Upper lobe of left lung (tissue), 6 donors: ENCODE results near the gene EGFLAM. TPM values are rescaled to one million over a fixed set of nuclear protein-coding genes. Genes with fewer than 3 reads are reported as not detected.
A peak's percentile ranks its signal among the peaks of the same experiment; 100 is the strongest.

Experiments used
- ATAC-seq, 2 donors: fragments of 200-7000 bp; cut with Tn5 transposase; one replicate each; pipeline ENCODE4 v1.9.1; 2022; ENCODE audit warnings: mild to moderate bottlenecking in 2 of 2, moderate library complexity in 2 of 2; ENCODE audit not compliant: low FRiP score in 2 of 2
- DNase-seq, 2 donors: peaks; one replicate each; pipeline ENCODE4 v3.0.0-alpha.2; 2019 to 2020
- H3K27ac ChIP-seq, 4 donors: fragments of 200-600 bp; sonication (generic); one replicate each; pipeline ENCODE4 v1.5.1; 2016 to 2019
- H3K27me3 ChIP-seq, 4 donors: fragments of 200-600 bp; sonication (generic); one replicate each; pipeline ENCODE4 v1.5.1; 2017 to 2019
- H3K36me3 ChIP-seq, 4 donors: fragments of 200-600 bp; sonication (generic); one replicate each; pipeline ENCODE4 v1.5.1; 2016 to 2019
- H3K4me1 ChIP-seq, 4 donors: fragments of 200-600 bp; sonication (generic); one replicate each; pipeline ENCODE4 v1.5.1; 2018 to 2019
- H3K4me3 ChIP-seq, 4 donors: fragments of 200-600 bp; sonication (generic); one replicate each; pipeline ENCODE4 v1.5.1; 2017 to 2019; ENCODE audit warnings: mild to moderate bottlenecking in 2 of 4, moderate library complexity in 1 of 4
- H3K9me3 ChIP-seq, 4 donors: fragments of 200-600 bp; sonication (generic); one replicate each; pipeline ENCODE4 v1.5.1; 2018 to 2019
- EP300 ChIP-seq, 4 donors: sonication (generic); formaldehyde crosslinking; IDR thresholded peaks; one replicate each; pipeline ENCODE4 v1.5.1; 2017; ENCODE audit warnings: antibody characterized with exemption in 4 of 4, control low read depth in 2 of 4
- POLR2A ChIP-seq, 4 donors: fragments of 450-650 bp; IDR thresholded peaks; one replicate each; pipeline ENCODE4 v1.5.1; 2016 to 2017; ENCODE audit warnings: antibody characterized with exemption in 4 of 4, mild to moderate bottlenecking in 2 of 4
- POLR2AphosphoS5 ChIP-seq, 2 donors: sonication (generic); formaldehyde crosslinking; IDR thresholded peaks; one replicate each; pipeline ENCODE4 v1.5.1; 2017; ENCODE audit warnings: antibody characterized with exemption in 2 of 2
- WGBS, 2 donors: methylation state at CpG; one replicate each; pipeline ENCODE4 v1.1.5; 2017 to 2018; 5-methylcytosine and 5-hydroxymethylcytosine counted together
- total RNA-seq, 6 donors: library from RNA; depleted of rRNA in 4 of 6; stranded (reverse); fragments of >200 nt in 4 of 6; gene quantifications; one replicate each; pipeline versions ENCODE4 v1.1.0 to v1.2.1, GENCODE V29; 2016 to 2021
- TF ChIP-seq, protein P1 (sequence below), 6 experiments: fragments of 450-650 bp in 4 of 6; fragments of 200-600 bp in 2 of 6; sonication (generic) in 2 of 6; IDR thresholded peaks; one replicate each; pipeline ENCODE4 v1.5.1; 2016 to 2019; ENCODE audit warnings: antibody characterized with exemption in 6 of 6
- donor health status: DM: no; HTN: no; CAD: no; lungs with moderate emphysema.
- donor health status: DM: no; HTN: yes; CAD: no; lungs with severe emphysema.

The EGFLAM gene
- total RNA-seq, 6 donors from 2014 or later: 0.22 to 5.2 (median 1.6) TPM; not detected in 2

DNA sequence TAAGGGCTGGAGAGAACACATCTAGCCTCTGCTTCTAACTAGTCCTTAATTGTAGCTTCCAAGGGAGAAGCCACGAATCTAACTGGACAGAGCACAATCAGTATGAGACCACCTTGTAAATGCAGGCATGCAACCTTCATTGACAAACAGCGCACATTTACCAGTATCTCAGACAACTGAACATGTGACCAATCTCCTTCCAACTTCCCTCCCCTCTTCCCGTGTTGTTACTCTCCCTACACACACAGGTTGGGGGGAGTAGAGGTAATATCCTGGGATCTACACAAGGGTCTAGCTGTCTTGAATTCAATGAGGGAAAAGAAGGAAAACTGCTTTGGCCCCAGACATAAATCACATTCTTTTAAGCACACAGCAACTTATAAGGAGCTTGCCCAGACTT, 220.5 kb downstream of the EGFLAM start:
- no peaks in the 10 kb centered on the region for H3K9me3 ChIP-seq
- DNase-seq (no peak), ATAC-seq (no peak)
- H3K27me3 ChIP-seq: no peaks in the 10 kb centered on the region
- no peak overlapping the region for H3K4me3 ChIP-seq
- peaks cover 8 to 25% (median 15%) of the 10 kb centered on the region in 4 donors for H3K36me3 ChIP-seq
- H3K27ac ChIP-seq: no peak overlapping the region
- H3K4me1 ChIP-seq: no peaks in the 10 kb centered on the region
- TF ChIP-seq POLR2AphosphoS5 (IDR thresholded peaks at IDR 0.05) (no peak), EP300 (IDR thresholded peaks at IDR 0.05) (no peak), POLR2A (IDR thresholded peaks at IDR 0.05) (no peak)
- TF ChIP-seq, protein P1, sequence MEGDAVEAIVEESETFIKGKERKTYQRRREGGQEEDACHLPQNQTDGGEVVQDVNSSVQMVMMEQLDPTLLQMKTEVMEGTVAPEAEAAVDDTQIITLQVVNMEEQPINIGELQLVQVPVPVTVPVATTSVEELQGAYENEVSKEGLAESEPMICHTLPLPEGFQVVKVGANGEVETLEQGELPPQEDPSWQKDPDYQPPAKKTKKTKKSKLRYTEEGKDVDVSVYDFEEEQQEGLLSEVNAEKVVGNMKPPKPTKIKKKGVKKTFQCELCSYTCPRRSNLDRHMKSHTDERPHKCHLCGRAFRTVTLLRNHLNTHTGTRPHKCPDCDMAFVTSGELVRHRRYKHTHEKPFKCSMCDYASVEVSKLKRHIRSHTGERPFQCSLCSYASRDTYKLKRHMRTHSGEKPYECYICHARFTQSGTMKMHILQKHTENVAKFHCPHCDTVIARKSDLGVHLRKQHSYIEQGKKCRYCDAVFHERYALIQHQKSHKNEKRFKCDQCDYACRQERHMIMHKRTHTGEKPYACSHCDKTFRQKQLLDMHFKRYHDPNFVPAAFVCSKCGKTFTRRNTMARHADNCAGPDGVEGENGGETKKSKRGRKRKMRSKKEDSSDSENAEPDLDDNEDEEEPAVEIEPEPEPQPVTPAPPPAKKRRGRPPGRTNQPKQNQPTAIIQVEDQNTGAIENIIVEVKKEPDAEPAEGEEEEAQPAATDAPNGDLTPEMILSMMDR (IDR thresholded peaks at IDR 0.05): no peak
- WGBS, 2 donors: 77 to 86% methylated on average over 3 of the region's 3 CpGs

DNA sequence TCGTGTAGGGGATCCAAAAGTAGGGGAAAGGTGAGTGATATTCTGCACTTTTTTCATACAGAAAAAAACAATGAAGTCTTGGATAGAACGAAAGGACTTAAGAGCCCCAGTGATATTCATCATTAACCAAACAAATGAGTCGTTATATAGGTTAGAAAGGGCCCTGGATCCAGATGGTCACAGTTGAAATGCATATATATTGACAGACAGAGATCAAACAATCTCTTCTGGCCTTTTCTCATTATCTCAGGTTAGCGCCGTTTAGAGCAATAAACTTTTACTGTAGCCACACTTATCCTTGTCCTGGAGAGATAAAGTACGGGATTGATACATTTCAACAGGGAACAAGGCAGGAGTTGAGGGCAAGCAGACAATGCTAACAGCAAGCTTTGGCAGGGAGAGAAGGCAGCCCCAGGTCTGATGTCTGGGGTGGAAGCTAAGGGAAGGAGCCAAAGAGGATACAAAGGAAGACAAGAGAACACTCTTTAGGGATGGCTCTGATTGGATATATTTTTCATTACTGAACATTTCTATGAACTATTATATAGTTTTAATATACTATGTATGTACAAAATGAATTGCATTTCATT, 221.1 kb downstream of the EGFLAM start:
- no peak for DNase-seq
- no peaks in the 10 kb centered on the region for H3K27me3 ChIP-seq
- no peak overlapping the region for H3K27ac ChIP-seq
- H3K36me3 ChIP-seq: peaks cover 11 to 30% (median 17%) of the 10 kb centered on the region in 4 donors
- H3K4me1 ChIP-seq: no peaks in the 10 kb centered on the region
- no peaks in the 10 kb centered on the region for H3K9me3 ChIP-seq
- no peak for ATAC-seq
- WGBS, 2 donors: 66 to 68% methylated on average over 6 of the region's 6 CpGs
- no peak overlapping the region for H3K4me3 ChIP-seq
- TF ChIP-seq, protein P1 (IDR thresholded peaks at IDR 0.05): no peak
- no peak for TF ChIP-seq EP300 (IDR thresholded peaks at IDR 0.05)
- TF ChIP-seq POLR2A (IDR thresholded peaks at IDR 0.05): no peak
- no peak for TF ChIP-seq POLR2AphosphoS5 (IDR thresholded peaks at IDR 0.05)

DNA sequence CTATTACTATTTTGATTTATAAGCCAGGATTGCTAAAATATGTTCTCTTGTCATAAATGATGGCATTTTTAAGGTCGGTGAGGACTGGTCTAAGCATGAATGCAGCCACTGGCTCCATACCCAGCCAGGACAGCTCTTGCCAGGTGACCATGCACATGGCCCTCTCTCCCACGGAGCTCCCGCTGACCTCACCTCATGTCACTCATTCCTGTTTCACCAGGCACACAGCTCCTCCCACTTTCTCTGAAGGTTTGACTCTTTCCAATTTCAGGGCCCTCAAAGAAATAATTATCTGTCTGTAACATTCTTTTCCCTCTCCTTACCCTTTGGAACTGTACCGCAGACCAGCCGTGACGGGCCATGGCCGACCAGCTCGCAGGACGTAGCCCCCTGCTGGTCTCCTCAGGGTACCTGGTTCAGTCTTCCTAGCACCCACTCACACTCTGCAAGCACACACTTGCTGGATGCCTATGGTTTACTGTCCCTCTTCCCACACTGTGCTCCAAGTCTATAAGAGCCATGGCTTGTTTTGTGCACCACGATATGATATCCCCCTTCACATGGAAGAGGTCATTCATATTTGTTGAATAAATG, 225.5 kb downstream of the EGFLAM start:
- DNase-seq (peak in 1 of 2 donors; percentile 51), ATAC-seq (peak in 1 of 2 donors; percentile 66)
- no peak overlapping the region for H3K27ac ChIP-seq
- H3K4me3 ChIP-seq: no peak overlapping the region
- no peaks in the 10 kb centered on the region for H3K27me3 ChIP-seq
- 95 to 96% methylated on average over 10 of the region's 10 CpGs for WGBS, 2 donors
- peaks cover 14 to 72% (median 32%) of the 10 kb centered on the region in 4 donors for H3K36me3 ChIP-seq
- TF ChIP-seq EP300 (IDR thresholded peaks at IDR 0.05) (no peak), POLR2A (IDR thresholded peaks at IDR 0.05) (no peak), POLR2AphosphoS5 (IDR thresholded peaks at IDR 0.05) (no peak)
- TF ChIP-seq, protein P1 (IDR thresholded peaks at IDR 0.05): no peak
- no peaks in the 10 kb centered on the region for H3K4me1 ChIP-seq
- no peaks in the 10 kb centered on the region for H3K9me3 ChIP-seq

DNA sequence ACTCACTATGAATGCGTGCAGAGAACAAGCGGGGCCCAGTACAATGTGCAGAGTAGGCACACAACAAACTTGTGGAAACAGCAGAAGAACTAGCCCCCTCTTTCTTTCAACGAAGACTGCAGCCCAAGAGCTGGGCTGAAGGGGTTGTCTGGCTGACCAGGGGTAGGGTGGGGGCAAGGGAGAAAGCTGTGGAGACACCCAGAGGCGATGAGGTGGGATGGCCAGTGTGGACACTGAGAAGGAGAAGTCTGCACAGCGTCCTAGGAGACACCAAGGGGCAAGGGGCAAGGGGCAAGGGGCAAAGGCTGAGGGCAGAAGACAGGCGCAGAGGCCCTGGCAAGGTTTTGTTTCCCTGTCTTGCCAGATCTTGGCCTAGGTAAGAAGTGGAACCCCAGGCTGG, 235.8 kb downstream of the EGFLAM start:
- peak in 1 of 2 donors; percentile 46 for ATAC-seq
- H3K4me1 ChIP-seq: no peaks in the 10 kb centered on the region
- H3K27me3 ChIP-seq: no peaks in the 10 kb centered on the region
- peaks cover 10 to 64% (median 35%) of the 10 kb centered on the region in 4 donors for H3K36me3 ChIP-seq
- no peak overlapping the region for H3K27ac ChIP-seq
- H3K4me3 ChIP-seq: no peak overlapping the region
- DNase-seq: no peak
- H3K9me3 ChIP-seq: no peaks in the 10 kb centered on the region
- WGBS, 2 donors: 88 to 89% methylated on average over 6 of the region's 6 CpGs
- TF ChIP-seq EP300 (IDR thresholded peaks at IDR 0.05): no peak
- no peak for TF ChIP-seq POLR2A (IDR thresholded peaks at IDR 0.05)
- TF ChIP-seq POLR2AphosphoS5 (IDR thresholded peaks at IDR 0.05): no peak
- TF ChIP-seq, protein P1 (IDR thresholded peaks at IDR 0.05): no peak
